ENCODE data around the gene HSBP1.

HSBP1 gene

DNA sequence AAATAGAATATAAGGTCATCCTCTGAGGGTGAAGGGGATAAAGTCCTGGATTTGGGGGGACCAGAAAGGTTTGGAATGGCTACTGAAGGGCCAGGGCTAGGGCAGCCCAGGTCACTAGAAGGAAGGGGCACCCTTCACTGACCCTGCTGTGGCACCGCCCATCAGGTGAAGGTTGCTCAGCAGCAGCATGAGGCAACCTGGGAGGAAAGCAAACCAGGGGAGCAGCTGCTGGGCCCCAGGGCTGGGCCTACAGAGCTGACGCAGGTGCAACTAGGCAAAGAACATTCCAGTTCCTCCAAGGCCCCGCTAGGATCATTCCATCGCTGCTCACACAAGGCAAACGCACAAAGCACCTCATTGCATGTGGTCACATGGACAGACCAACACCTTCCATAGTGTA, 3.4 kb upstream of the HSBP1 start:
- no peak for DNase-seq

DNA sequence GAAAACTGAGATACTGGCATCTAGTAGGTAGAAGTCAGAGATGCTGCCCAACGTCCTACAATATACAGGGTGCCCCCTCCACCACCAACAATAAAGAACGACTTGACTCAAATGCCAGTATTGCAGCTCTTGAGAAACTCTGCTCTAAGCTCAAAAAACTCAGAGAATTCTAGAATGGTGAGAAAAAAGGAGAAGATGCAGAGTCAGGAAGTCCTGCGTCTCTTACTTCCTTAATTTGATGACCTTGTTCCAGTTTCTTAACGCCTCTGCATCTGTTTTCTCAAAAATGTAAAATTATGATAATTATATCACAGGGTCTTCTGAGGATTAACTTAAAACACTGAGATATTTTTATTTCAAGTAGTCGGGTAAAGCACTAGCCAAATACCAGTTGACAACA, 1.7 kb upstream of the HSBP1 start:
- no peak for DNase-seq

DNA sequence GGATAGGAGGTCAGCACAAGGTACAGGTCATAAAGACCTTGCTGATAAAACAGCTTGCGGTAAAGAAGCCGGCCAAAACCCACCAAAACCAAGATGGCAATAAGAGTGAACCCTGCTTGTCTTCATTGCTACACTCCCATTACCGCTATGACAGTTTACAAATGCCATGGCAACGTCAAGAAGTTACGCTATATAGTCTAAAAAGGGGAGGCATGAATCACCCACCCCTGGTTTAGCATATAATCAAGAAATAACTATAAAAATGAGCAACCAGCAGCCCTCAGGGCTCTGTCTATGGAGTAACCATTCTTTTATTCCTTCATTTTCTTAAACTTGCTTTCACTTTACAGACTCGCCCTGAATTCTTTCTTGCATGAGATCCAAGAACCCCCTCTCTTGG, 1.0 kb upstream of the HSBP1 start:
- no peak for DNase-seq

DNA sequence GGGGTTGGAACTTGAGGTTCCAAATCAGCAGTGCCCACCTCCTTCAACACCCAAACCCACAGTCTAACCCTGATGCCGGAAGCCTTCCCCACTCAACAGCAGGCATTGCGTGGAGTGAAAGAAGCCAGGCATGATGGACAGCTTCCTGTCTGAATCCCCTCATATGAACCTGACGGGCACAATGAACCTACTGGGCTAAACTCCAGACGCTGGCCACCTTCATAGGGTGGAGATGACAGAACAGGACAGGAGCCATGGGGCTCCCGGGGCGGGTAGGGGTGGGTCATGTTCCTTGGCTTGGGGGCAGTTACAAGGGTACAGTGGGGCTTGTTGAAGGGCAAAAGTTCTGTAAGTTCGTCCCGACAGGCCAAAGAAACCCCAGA, 460 bp upstream of the HSBP1 start:
- DNase-seq = no peak

DNA sequence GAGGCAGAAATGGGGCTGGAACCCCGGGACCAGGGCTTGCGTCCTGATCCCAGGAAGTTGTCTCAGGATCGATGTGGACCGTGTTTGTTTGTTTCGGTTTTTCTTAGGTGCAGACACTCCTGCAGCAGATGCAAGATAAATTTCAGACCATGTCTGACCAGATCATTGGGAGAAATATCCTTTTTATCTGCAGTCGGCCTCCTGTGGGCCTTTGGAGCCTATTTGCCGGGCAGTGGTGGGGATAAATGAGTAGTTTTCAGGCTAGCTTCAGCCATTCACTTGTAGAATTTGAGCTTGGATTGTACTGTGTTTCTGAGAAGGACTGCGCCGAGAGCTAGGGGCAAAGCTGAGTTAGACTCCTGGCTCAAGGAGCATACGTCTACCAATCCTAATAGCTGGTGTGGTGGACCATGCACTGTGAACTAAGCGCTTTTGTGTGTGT, 816 bp downstream of the HSBP1 start:
- DNase-seq = no peak

DNA sequence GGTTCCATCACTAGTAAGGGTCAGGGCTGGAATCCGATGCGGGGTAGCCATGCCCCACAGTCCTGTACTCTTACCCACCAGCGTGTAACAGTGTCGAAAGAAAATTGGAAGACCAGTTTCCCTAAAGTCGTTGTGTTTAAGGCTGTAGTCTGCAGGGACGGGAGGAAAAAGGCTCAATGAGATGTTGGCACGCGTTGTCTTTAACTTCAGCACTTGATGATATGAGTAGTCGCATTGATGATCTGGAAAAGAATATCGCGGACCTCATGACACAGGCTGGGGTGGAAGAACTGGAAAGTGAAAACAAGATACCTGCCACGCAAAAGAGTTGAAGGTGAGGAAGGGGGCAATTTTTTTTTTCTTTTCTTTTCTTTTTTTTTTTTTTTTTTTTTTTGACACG, 1.3 kb downstream of the HSBP1 start:
- no peak for DNase-seq

DNA sequence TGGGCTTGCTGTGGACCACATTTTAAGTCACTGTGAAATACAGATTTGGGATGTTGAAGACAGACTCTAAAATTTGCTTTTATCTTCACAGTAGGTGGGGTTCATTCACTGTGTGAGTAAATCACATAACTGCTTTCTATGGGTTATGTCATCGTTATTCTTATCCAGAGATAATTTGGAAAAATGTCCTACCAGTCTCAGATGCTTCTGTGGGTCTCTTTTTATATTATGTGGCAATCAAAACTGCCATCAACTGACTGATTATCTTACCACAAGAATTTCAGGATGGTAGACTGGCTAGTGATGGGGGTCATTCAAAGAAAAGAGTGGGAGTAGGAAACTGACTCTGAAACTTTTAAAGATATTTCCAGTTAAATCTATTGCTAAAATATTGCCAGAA, 3.1 kb downstream of the HSBP1 start:
- DNase-seq = no peak

DNA sequence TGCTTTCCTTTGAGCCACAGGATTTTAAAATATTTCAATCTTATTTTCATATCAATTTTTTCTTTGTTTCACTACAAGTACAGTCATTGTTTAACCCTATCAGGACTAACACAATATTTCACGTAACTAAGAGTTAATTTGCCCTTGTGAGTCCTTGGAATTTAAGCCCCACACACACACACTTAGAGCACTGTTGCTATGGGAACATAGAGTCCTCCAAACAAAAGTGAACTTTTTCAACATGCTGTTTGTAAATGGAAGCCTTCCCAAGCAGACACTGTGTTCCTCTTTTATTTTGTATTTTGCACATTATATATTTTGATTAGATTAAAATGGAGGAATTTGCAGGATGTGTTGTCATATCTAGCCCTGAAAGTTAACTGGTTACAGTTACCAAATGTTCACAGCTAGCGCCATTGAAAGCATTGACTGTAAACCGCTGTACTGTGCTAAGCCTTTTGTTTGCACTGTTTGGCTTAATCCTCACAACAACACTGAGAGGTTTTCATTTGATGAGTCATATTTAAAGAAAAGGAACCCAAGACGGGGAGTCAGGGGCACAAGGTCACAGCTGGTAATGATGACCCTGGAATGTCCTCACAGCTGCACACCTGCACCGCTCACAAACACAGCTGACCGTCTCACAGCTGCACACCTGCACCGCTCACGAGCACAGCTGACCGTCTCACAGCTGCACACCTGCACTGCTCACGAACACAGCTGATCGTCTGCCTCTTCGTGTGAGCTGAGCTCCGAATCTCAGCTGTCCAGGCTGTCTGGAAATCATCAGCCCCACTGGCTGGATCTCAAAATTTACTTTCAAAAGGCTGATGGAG, 6.3 kb downstream of the HSBP1 start:
- no peak for DNase-seq

DNA sequence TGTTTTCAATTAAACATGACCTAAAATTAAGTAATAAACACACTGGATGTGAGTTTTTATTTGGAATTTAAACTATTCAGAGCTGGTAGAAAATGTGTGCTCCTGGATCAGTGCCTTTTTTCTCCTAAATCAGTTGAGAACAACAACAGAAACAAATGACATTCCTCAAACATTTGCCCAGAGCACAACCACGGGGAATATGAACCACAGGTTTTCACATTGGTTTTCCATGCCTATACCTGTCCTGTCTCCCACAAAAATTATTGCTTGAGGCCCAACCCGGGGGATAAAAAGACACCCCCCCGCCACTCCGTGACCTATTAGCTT, 6.8 kb downstream of the HSBP1 start:
- no peak for DNase-seq

DNA sequence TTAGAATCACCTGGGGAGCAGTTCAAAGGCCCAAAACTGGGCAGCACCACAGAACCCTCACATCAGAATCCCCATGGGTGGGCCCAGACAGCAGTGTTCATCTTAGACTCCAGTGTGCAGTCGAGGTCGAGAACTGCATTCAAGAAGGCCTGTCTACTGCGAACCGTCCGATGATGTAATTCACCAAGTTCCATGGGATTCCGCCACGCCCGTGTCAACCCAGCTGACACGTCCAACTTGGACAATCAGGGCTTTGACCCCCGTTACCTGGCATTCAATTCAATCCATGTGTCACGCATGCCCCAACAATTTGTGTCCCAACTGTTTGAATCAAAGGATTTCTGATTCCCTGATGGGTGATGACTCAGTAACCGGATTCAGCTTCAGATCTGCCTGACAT, 9.2 kb downstream of the HSBP1 start:
- DNase-seq = no peak

DNA sequence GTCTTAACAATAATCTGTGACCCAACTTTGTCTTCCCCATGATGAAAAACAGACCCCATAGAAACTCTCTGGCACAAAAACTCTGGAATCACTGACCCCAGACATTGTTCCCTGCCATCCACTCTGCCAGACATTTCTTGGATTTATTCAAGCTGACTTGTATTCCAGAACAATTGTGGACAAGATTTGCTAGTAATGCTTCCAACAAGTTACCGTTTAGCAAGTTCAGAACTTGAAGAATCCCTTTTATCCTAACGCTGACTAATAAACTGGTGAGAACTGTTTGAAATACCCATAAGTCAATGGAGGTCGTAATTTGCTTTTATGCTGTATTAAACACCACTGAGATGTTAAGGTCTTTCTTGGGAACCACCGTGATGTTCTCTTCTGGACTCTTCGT, 10.5 kb downstream of the HSBP1 start:
- no peak for DNase-seq

DNA sequence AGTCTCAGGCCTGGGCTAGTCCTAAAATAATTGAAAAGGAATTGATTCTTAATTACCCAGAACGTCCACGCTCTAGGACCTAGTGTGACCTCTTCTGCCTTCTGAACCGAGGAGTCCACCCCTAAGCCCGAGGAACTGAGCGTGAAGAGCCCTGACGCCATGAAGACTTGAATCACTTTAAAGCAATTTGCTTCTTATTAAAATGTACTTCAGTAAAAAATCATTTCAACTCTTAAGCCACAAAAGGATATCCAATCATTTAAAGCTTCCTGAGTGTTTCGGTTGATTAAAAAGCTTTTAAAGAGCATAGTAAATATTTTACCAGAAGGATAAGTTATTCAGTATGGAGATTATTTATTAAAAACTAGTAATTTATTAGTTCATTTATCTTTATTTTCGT, 11.6 kb downstream of the HSBP1 start:
- DNase-seq = no peak

DNA sequence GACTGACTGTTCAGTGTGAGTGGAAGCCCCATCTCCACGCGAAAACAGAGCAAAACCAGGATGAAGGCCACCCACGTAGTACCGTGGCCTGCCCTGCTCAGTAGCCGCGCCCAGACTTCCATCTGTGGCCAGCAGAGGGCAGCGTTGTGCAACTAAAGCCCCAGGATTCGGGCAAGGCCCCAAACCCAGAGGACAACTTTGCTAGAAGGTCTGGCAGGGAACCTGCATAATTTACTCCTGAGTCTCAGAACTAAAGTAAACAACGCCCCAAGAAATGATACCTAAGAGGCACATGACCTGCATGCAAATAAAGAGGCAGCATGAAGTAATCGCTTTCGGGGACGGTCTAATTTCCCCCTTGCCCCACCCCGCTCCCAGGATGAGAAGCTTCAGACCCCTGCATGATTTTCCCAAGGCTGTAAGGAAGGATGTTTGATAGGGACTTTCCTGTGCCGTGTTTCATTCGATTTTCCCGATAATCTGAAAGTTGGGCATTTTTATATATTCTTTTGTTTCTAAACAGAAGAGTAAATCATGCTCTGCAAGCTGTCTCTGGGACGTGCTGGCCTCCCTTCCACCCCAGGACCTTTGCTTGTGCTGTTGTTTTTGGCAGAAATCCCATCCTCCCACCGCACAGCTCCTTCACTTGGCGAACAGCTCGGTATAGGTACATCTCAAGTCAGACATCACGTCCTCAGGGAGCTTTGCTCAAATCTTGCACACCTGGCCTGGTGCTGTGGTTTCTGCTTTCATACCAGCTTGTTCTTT, 18.6 kb downstream of the HSBP1 start:
- peak; percentile 89 to 91 for DNase-seq

DNA sequence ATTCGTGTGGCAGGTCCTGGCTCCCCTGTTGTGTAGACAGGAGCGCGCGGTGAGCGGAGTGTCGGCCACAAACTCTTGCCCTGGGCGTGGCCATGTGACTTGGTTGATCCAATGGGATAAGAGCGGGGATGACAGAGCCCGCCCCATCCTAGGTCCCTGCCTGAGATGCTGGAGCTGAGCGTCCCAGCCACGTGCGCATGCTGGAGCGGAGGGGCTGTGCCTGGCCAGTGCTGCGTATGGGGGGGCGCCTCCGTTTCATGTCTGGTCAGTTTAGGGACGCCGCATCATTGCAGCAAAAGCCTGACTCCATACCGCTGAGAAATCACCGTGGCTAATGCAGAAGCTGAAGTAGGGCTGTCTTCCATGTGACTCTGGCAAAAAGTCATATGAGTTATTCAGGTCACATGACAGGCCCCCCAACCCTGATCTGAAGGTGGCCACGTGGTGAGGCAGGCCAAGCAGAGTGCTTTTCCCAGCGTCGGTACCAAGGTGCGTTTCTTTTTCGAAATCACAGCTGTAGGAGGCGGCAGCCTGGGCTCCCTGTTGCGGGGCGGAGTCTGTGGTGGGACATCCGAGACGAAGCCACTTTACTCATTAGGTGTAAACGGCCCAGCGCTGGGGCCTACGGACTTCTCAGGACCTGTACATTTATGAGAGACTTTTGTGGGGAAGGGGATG, 22.5 kb downstream of the HSBP1 start:
- no peak for DNase-seq

DNA sequence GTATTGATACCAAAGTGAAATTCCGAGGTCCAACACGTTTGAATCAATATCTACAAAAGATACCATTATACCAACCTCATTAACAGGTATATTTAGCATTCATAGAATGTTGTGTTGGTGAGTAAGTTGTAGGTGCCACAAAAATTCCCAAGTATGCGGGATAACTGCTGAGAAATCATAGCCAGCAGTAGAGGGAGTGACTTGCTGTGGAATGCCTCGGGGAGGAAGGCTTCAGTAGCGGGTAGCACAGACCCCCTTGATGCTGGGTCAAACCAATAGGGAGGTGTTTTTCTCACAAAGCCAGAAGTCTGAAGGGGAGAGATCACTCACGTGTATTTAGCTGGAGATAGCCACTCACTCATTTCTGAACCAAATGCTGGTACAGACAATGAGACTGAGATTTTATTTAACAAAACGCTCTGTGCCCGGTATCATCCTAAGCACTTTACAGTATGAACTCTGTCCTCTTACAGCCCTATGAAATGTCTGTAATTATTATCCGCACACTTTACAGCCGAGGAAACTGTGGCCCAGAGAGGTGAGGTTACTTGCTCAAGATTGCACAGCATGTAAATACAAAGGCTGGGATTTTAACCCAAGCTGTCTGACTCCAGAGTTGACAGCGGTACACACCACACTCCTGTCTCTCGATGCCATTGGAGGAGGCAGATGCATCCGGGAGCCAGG, 23.1 kb downstream of the HSBP1 start:
- DNase-seq = no peak

DNA sequence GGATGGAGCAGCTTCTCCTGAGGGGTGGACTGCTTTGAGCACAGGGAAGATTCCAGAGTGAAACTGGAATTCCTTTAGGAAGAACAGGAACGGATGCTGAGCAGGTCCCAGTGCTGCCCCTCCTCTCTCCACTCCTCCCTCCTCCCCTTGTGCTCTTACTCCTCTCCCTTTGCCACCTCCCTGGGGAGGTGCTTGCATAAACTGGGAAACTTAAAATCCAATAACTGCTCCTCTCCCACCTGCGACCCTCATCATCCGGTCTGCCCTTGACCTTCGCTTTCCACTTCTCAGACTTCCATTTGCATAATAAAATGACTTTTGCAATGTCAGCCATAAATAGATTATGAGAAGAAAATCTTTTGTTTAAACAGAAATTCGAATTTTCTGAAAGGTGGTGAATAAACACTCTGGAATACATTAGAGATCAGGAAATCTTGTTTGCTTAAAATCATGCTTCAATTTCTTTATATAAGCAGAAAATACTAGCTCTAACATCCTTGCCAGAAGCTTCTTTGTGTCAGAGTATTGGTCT, 23.7 kb downstream of the HSBP1 start:
- DNase-seq = no peak

DNA sequence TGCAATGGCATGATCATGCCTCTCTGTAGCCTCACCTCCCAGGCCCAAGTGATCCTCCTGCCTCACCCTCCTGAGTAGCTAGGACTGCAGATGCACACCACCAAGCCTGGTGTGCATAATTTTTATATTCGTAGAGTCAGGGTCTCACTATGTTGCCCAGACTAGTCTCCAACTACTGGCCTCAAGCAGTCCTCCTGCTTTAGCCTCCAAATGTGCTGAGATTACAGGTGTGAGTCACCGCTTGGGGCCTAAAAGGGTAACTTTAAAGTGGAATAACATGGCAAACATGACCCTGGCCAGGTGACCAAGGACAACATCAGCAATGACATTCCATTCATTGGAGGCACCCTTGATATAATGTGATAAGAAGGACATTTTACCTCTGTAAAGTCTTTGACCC, 26.1 kb downstream of the HSBP1 start:
- no peak for DNase-seq

DNA sequence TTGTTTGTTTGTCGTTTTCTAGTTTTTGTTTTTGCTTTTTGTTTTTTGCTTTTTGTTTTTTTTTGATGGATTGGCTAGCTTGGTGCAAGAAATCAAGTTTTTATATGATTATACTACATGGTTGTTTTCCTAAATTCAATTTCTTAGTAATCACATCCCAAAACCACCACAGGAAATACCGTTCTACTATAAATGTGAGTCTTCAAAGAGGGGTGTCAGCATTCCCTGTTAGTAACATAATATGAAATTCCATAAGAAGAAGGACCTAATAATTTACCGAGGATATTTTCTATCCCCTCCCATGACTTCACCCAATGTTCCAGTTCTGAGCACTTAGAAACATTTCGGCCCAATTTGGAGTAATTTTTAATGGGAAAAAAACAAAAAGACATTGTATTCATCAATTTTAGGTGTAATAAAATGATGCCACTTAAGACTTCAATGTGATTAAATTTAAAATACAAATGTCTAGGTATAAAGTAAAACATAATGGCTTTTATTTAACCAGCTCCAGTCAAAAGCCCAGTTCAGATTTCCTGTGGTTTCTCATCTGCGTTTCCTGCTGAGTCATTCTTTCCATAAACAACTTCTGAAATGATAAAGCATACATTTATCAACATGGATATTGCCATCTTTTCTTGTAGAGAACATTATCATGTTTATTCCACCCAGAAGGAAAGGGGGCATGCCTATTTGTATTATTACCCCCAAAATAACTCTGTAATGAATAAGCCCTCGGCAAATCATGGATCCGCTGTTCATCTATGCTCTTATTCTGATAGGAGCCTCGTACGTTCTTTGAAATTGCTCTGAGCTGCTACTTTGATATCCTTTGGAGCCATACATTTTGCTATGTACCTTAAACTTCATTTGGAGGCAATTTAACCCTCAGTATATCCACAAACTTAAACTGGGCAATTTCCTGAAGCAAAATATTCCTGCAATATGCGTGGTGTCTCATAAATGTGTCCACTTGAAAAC, 28.1 kb downstream of the HSBP1 start:
- DNase-seq = no peak

DNA sequence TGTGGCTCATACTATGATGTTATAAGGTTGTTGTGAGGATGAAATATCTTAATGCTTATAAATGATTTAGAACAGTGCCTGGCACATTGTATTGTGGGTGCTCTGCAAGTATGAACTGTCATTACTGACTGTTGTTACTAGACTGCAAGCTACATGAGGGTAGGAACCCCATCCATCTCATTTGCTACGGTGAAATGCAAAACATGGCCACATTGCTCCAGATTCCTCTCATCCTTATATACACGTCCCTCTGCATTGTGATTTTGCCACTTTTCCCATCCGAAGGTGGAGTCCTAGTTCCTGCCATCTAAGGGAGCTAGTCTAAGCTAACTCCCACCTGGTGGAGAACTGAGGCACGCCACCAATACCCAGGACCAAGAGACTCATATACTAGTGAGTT, 29.8 kb downstream of the HSBP1 start:
- DNase-seq = no peak

DNA sequence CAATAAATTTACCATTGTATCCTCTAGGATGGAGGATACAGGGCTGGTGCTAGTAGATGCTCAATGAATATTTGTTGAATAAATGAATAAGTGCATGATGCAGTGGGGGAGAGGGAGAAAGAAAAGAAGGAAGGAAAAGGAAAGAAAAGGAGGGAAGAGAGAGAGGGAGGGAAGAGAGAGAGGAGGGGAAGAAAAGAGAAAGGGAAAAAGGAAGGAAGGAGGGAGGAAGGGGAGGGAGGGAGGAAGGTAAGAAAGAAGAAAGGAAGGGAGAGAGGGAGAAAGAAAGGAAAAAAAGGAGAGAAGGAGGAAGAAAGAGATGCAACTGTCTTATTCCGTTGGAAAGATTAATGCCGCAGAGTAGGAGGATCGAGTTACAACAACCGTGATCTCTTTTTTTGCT, 30.4 kb downstream of the HSBP1 start:
- no peak for DNase-seq

DNA sequence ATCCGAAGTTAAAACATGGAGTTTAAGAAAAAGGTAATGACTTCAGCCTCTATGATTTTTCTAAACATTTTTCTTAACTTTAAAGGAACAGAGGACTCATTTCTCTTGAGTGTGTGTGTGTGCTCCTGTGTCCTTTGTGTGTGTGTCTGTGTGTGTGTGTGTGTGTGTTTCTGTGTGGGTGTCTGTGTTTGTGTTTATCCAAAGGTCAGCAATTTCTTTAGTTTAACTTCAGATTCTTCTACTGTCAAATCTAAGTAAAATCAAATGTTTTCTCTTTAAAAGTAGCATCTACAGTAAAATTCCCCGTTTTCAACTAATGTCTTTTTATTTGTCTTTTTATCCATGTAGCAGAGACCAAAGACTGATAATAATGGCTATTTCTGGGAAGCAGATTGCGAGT, 31.8 kb downstream of the HSBP1 start:
- no peak for DNase-seq

DNA sequence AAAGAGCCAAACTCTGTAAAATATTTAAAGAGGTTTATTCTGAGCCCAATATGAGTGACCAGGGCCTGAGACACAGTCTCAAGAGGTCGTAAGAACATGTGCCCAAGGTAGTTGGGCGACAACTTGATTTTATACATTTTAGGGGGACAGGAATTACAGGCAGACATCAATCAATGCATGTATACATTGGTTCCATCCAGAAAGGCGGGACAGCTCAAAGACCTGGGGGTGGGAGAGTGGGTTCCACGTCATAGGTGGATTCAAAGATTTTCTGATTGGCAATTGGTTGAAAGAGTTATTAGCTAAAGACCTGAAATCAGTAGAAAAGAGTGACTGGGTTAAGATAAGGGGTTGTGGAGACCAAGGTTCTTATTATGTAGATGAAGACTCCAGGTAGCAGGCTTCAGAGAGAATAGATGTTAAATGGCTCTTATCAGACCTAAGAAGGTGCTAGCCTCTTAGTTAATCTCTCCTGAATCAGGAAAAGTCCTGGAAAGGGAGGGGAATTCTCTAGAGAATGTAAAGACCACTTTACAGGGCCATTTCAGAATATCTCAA, 32.4 kb downstream of the HSBP1 start:
- DNase-seq = no peak

Measured in activated T-cell treated with anti-CD3 and anti-CD28 coated beads, Interleukin-2, amount 50 U/mL, for 48 hours (primary cell).